B cell (primary cell): ENCODE data around the gene SHMT2. TPM values are rescaled to one million over a fixed set of nuclear protein-coding genes. Genes with fewer than 3 reads are reported as not detected.

Source experiments
- ATAC-seq: fragments of 200-7000 bp; cut with Tn5 transposase; one replicate; pipeline ENCODE4 v1.10.0; 2021; ENCODE audit warnings: low read depth, mild to moderate bottlenecking, moderate number of reproducible peaks, moderate library complexity
- CTCF ChIA-PET: fragments of 350-600 bp; sonication (Branson Sonifier 250); formaldehyde crosslinking; loops from one replicate; lab custom pipeline; 2021; ENCODE audit warnings: antibody characterized with exemption, inconsistent platforms; lab: Charles Lee
- POLR2A ChIA-PET: fragments of 350-600 bp; sonication (Branson Sonifier 250); formaldehyde crosslinking; loops from one replicate; lab custom pipeline; 2021; ENCODE audit warnings: antibody characterized with exemption; lab: Charles Lee
- DNase-seq: peaks from one replicate; pipeline ENCODE4 v3.0.0; 2013
- H2AFZ ChIP-seq: 2 replicates; pipeline ENCODE4 v1.6.1; 2012; ENCODE audit warnings: mild to moderate bottlenecking, low read depth, low read length; ENCODE audit not compliant: insufficient read depth, poor library complexity, severe bottlenecking
- H3K27ac ChIP-seq, 2 donors: 1 replicate in 1 of 2; 2 replicates in 1 of 2; pipeline ENCODE4 v1.5.1; 2012 to 2013; ENCODE audit warnings: low read length in 2 of 2, mild to moderate bottlenecking in 2 of 2, moderate library complexity in 1 of 2
- H3K27me3 ChIP-seq, 4 experiments: fragments of 200-600 bp in 1 of 4; sonication (generic) in 1 of 4; replicated peaks in 1 of 4; 1 replicate in 2 of 4; 2 replicates in 2 of 4; pipeline versions ENCODE4 v1.6.1 to v1.7.0; 2013 to 2016; ENCODE audit warnings: low read length in 3 of 4, mild to moderate bottlenecking in 2 of 4, mixed read lengths in 1 of 4, moderate library complexity in 1 of 4; ENCODE audit not compliant: insufficient read depth in 4 of 4, control insufficient read depth in 3 of 4; ENCODE audit errors: control extremely low read depth in 1 of 4
- H3K36me3 ChIP-seq, 2 experiments: replicated peaks in 1 of 2; 1 replicate in 1 of 2; 2 replicates in 1 of 2; pipeline versions ENCODE4 v1.6.1 to v1.7.1; 2013; ENCODE audit warnings: low read length in 1 of 2; ENCODE audit not compliant: insufficient read depth in 2 of 2, control insufficient read depth in 1 of 2; ENCODE audit errors: control extremely low read depth in 1 of 2, extremely low read depth in 1 of 2
- H3K4me1 ChIP-seq, 2 donors: fragments of 200-600 bp in 1 of 2; sonication (generic) in 1 of 2; 1 replicate in 1 of 2; 2 replicates in 1 of 2; pipeline versions ENCODE4 v1.5.1 to v1.6.1; 2013 to 2017; ENCODE audit warnings: low read length in 2 of 2; ENCODE audit not compliant: control insufficient read depth in 2 of 2, insufficient read depth in 2 of 2
- H3K4me2 ChIP-seq: replicated peaks from 2 replicates; pipeline ENCODE3; 2012; ENCODE audit warnings: mild to moderate bottlenecking, low read depth, low read length; ENCODE audit not compliant: poor library complexity, severe bottlenecking
- H3K4me3 ChIP-seq, 5 experiments: fragments of 200-600 bp in 1 of 5; sonication (generic) in 1 of 5; 1 replicate in 3 of 5; 2 replicates in 2 of 5; pipeline versions ENCODE4 v1.5.1 to v1.7.0; 2011 to 2016; ENCODE audit warnings: low read length in 4 of 5, mild to moderate bottlenecking in 4 of 5, low read depth in 2 of 5, control low read depth in 1 of 5, moderate library complexity in 1 of 5; ENCODE audit not compliant: insufficient read depth in 1 of 5; ENCODE audit errors: control extremely low read depth in 1 of 5, extremely low read depth in 1 of 5
- H3K79me2 ChIP-seq: fragments of 200-600 bp; sonication (generic); one replicate; pipeline ENCODE4 v1.6.0; 2016; ENCODE audit warnings: low read length; ENCODE audit not compliant: control insufficient read depth, insufficient read depth
- H3K9ac ChIP-seq: fragments of 200-600 bp; sonication (generic); 2 replicates; pipeline ENCODE4 v1.6.1; 2017; ENCODE audit warnings: mild to moderate bottlenecking, low read length, moderate library complexity
- H3K9me3 ChIP-seq, 3 donors: one replicate each; pipeline versions ENCODE4 v1.6.1 to v1.7.1; 2013; ENCODE audit warnings: low read length in 2 of 3; ENCODE audit not compliant: control insufficient read depth in 2 of 3, insufficient read depth in 1 of 3; ENCODE audit errors: control extremely low read depth in 1 of 3
- H4K20me1 ChIP-seq: 2 replicates; pipeline ENCODE4 v1.6.0; 2012; ENCODE audit warnings: mild to moderate bottlenecking, low read length; ENCODE audit not compliant: insufficient read depth, control insufficient read depth, poor library complexity, severe bottlenecking
- H3K27ac Mint-ChIP-seq: one replicate; pipeline ENCODE4 v1.8.0; 2021; ENCODE audit warnings: mixed read lengths
- H3K27me3 Mint-ChIP-seq: one replicate; pipeline ENCODE4 v1.8.0; 2021; ENCODE audit warnings: mixed read lengths
- H3K4me1 Mint-ChIP-seq: one replicate; pipeline ENCODE4 v1.8.0; 2021; ENCODE audit warnings: mixed read lengths
- H3K4me3 Mint-ChIP-seq: one replicate; pipeline ENCODE4 v1.8.0; 2021; ENCODE audit warnings: mixed read lengths
- H3K9me3 Mint-ChIP-seq: one replicate; pipeline ENCODE4 v1.8.0; 2022; ENCODE audit warnings: mixed read lengths; ENCODE audit not compliant: insufficient read depth
- EZH2 ChIP-seq: IDR thresholded peaks from 2 replicates; pipeline ENCODE4 v1.6.1; 2012; ENCODE audit warnings: borderline replicate concordance, low read depth, mild to moderate bottlenecking, moderate library complexity, low read length; ENCODE audit not compliant: insufficient read depth, poor library complexity, severe bottlenecking
- WGBS: methylation state at CpG from one replicate; pipeline ENCODE4 v1.1.5; 2013; ENCODE audit warnings: missing lambda C conversion rate; ENCODE audit not compliant: insufficient coverage; 5-methylcytosine and 5-hydroxymethylcytosine counted together
- intact Hi-C: fragments of 100-400 bp; cut with micrococcal nuclease; formaldehyde crosslinking; loops from one replicate; pipeline ENCODE4 v1.10.0; 2022
- polyA plus RNA-seq: library from polyadenylated mRNA; depleted of rRNA; stranded (reverse); fragments of >200 nt; gene quantifications from 2 replicates; pipeline ENCODE4 v1.2.3, GENCODE V29; 2012
- total RNA-seq, 2 donors: library from RNA; stranded (reverse); fragments of 120-200 nt in 1 of 2; gene quantifications; 1 replicate in 1 of 2; 2 replicates in 1 of 2; pipeline versions ENCODE4 v1.2.3 to v1.2.4, GENCODE V29; 2013 to 2022
- TF ChIP-seq, protein P1 (sequence below): fragments of 200-600 bp; IDR thresholded peaks from one replicate; pipeline ENCODE4 v1.8.0; 2022; ENCODE audit warnings: antibody characterized with exemption, mild to moderate bottlenecking

Gene SHMT2
- total and polyA plus RNA-seq, 2 donors (not counting 1 experiment from before 2014, with no cell fraction given), result 166 to 236 TPM

DNA sequence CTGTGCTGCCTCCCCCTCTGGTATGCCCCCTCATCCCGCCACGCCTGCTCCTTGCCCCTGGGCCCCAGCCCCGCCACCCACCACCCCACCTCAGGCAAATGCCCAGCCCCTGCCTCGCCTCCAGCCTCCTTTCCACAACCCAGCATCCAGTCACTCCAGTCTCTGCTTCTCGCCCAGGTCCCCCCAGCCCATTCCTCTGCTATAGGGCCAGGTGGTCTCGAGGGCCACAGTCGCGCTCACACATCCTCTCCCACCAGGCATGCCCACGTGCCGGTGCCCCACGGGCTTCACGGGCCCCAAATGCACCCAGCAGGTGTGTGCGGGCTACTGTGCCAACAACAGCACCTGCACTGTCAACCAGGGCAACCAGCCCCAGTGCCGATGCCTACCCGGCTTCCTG is 19.1 kb upstream of the SHMT2 start:
- Histone ChIP-seq H3K9me3 (no peaks in the 10 kb centered on the region), H3K36me3 (no peaks in the 10 kb centered on the region), H3K9ac (no peak overlapping the region), H3K4me1 (peaks cover 22 to 27% of the 10 kb centered on the region in 2 donors), H4K20me1 (no peaks in the 10 kb centered on the region), H3K79me2 (no peaks in the 10 kb centered on the region), H3K4me3 (no peak overlapping the region), H3K27ac (no peak overlapping the region), H2AFZ (no peak overlapping the region), H3K27me3 (peaks cover 0 to 30% (median 8%) of the 10 kb centered on the region in 4 experiments), H3K4me2 (no peak overlapping the region)
- no peak overlapping the region for H3K4me3 Mint-ChIP-seq
- intact Hi-C loops, result no loop called here
- POLR2A ChIA-PET, result no interaction called here
- DNase-seq, result no peak
- ATAC-seq, result no peak
- peaks cover 26% of the 10 kb centered on the region for H3K4me1 Mint-ChIP-seq
- TF ChIP-seq, protein P1, sequence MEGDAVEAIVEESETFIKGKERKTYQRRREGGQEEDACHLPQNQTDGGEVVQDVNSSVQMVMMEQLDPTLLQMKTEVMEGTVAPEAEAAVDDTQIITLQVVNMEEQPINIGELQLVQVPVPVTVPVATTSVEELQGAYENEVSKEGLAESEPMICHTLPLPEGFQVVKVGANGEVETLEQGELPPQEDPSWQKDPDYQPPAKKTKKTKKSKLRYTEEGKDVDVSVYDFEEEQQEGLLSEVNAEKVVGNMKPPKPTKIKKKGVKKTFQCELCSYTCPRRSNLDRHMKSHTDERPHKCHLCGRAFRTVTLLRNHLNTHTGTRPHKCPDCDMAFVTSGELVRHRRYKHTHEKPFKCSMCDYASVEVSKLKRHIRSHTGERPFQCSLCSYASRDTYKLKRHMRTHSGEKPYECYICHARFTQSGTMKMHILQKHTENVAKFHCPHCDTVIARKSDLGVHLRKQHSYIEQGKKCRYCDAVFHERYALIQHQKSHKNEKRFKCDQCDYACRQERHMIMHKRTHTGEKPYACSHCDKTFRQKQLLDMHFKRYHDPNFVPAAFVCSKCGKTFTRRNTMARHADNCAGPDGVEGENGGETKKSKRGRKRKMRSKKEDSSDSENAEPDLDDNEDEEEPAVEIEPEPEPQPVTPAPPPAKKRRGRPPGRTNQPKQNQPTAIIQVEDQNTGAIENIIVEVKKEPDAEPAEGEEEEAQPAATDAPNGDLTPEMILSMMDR, result no peak
- no peak for TF ChIP-seq EZH2
- H3K9me3 Mint-ChIP-seq, result no peaks in the 10 kb centered on the region
- peaks cover 13% of the 10 kb centered on the region for H3K27me3 Mint-ChIP-seq
- WGBS, result 78% methylated on average over 13 of the region's 15 CpGs
- no peak overlapping the region for H3K27ac Mint-ChIP-seq
- CTCF ChIA-PET, result interaction anchor here (0.6 to 1.0 kb wide), 2 partner anchors 27 to 33 kb away, joined by 3 read pairs; no protein-coding TSS in a partner anchor

DNA sequence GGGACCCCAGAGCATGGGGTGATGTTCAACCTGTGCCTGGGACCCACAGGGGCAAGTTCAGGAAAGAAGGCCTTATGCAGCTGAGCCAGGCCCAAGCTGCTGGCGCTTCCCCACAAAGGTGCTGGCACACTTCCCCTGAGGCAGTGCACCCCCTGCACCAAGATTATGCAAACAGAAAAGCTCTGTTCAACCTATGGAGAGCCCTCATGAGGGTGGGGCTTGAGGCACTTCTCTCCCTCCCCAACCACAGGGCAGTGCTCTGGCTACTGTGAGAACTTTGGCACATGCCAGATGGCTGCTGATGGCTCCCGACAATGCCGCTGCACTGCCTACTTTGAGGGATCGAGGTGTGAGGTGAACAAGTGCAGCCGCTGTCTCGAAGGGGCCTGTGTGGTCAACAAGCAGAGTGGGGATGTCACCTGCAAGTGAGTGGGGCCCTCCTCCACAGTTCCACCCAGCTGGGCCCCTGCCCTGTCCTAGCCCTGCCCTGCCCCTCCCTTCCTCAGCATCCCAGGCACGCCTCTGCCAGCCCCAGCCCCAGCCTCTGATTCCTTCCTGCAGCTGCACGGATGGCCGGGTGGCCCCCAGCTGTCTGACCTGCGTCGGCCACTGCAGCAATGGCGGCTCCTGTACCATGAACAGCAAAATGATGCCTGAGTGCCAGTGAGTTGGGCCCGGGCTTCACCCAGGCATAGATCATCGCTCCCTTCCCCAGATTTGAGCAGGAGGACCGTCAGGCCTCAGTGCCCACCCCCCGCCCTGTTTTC is 18.4 kb upstream of the SHMT2 start:
- intact Hi-C loops, result no loop called here
- DNase-seq, result no peak
- no peaks in the 10 kb centered on the region for H3K36me3 ChIP-seq
- ChIA-PET POLR2A (no interaction called here), CTCF (interaction anchor here (1.0 kb wide), 1 partner anchor 33 kb away, joined by 3 read pairs; no protein-coding TSS in a partner anchor)
- Mint-ChIP-seq H3K27ac (no peak overlapping the region), H3K4me1 (peaks cover 32% of the 10 kb centered on the region), H3K4me3 (no peak overlapping the region), H3K27me3 (peaks cover 14% of the 10 kb centered on the region), H3K9me3 (no peaks in the 10 kb centered on the region)
- no peak overlapping the region for H3K27ac ChIP-seq
- no peak overlapping the region for H3K4me2 ChIP-seq
- no peaks in the 10 kb centered on the region for H3K9me3 ChIP-seq
- H4K20me1 ChIP-seq, result no peaks in the 10 kb centered on the region
- no peak overlapping the region for H3K9ac ChIP-seq
- no peak for TF ChIP-seq EZH2
- TF ChIP-seq, protein P1, result no peak
- peaks cover 0 to 36% (median 11%) of the 10 kb centered on the region in 4 experiments for H3K27me3 ChIP-seq
- no peak overlapping the region for H3K4me3 ChIP-seq
- H2AFZ ChIP-seq, result no peak overlapping the region
- ATAC-seq, result no peak
- H3K4me1 ChIP-seq, result peaks cover 28 to 33% of the 10 kb centered on the region in 2 donors
- 94% methylated on average over 16 of the region's 16 CpGs for WGBS
- no peaks in the 10 kb centered on the region for H3K79me2 ChIP-seq
